HL-60/S4 (cell line): ENCODE results near the gene KRTAP10-7.
"Not testable (repeated sequence)": the region's sequence is repeated elsewhere in the genome, so short reads cannot be mapped to it uniquely, and the experiment has no call there.

Source experiments
- in situ Hi-C: fragments of 300-500 bp; cut with MboI; formaldehyde crosslinking; loops from 2 replicates; pipeline ENCODE4 v1.14.3; 2022; ENCODE audit warnings: low sequenced_read_pairs

Gene KRTAP10-7

DNA sequence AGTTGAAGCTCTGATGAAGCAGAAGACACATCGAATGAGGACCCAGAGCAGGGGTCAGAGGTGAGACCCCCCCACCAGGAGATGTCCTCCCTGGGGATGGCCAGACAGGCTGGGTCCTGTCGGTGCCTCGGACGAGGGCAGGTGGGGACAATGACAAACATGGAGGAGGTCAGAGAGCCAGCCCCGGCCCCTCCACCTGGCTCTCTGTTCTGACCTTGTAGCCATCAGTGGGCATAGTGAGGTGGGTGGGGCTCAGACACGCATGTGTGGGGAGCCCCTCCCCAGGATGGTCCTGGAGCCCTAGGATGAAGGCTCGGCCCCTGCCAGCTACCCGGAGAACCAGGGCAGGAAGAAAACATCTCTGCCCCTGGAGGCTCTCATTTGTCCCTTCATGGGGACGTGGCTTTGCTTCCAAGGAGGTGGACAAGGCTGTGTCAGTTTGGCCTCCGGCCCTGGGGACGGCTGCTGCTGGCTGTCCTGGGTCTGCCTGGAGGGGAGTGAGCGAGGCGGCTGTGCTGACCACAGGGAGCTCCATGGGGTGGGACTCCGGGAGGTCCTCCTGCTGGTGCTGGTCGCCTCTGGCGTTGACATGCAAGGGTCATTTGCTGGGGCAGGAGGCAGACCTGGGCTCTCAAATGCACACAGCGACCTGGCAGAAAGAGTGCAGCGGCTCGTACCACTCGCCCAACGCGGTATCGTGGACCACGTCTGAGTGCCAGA lies 10.7 kb upstream of the KRTAP10-7 start:
- in situ Hi-C loops, result no loop called here

- in situ Hi-C loops, result no loop called here
These were observed 10.1 kb upstream of the KRTAP10-7 start for GRCh38 chr21:44590311-44590721.

- in situ Hi-C loops, result not testable (repeated sequence)
These were observed 9.2 kb upstream of the KRTAP10-7 start for GRCh38 chr21:44590897-44591800.

DNA sequence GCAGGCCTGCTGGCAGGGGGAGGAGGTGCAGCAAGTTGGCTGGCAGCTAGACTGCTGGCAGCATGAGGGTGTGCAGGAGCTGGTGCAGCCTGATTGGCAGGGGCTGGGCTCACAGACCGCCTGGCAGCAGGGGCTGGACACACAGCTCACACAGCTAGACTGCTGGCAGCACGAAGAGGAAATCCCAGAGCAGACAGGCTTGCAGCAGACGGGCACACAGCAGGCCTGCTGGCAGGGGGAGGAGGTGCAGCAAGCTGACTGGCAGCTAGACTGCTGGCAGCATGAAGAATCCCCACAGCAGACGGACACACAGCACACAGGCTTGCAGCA lies 8.6 kb upstream of the KRTAP10-7 start:
- in situ Hi-C loops, result not testable (repeated sequence)

GRCh38 chr21:44592446-44593311 lies 7.7 kb upstream of the KRTAP10-7 start, which contains the start of gene KRTAP10-6:
Gene KRTAP10-6 (minus strand): TSS chr21:44592505. CDS start chr21:44592484, 21 bp downstream.
- in situ Hi-C loops, result no loop called here

DNA sequence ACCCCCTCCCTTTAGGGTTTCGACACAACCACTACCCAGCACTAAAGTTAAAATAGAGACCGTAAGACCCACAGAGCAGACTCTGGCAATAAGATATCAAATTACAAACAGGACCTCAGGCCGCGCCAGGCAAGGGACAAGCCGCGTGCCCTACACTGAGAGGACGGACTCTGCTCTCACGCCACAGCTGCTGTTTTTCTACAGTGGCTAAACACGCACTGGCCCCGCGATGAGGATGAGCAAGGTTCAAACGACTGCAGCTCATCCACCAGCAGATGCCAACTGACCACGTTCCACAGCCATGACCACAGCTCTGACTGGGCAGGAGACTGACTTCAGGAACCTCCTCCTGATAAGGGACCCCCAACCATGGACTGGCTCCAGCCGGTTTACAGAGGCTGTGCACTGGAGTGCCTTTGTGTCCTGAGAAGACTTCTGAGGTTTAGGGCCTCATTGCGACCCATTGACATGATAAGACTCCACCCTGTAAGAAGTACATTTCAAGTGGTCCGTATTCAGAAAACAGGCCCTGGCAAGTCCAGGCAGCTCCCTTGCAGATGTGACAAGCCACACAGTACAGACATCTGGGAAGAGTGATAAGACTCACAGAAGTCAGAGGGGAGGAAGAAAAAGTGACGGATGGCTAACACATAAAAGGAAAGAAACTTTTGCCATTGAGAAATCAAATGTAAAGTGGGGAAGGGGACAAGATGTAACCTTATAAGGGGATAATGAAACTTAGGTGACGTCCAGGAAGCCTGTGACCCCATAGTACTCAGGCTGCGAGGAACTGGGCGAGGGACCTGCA lies 6.6 kb upstream of the KRTAP10-7 start:
- in situ Hi-C loops, result no loop called here

DNA sequence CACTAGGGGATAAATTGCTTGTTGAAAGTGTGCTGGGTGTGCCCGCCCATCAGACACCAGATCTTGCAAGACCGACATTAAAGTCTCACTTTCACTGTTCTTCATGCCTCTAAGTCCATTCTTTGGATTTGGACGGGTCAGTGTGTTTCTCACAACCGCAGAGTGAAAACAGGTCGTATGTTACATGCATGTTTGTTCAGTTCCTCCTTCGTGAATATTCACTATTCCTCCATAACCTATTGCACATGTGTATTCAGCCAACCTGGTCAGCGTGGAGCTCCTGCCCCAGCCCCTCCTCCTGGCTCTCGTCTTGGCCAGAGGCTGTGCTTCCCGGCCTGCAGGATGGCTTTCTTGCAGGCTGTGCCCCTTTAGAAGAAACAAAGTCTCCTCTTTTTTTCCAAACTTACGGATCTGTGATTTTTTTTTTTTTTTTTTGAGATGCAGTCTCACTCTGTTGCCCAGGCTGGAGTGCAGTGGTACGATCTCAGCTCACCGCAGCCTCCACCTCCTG lies 5.9 kb upstream of the KRTAP10-7 start:
- in situ Hi-C loops, result no loop called here

DNA sequence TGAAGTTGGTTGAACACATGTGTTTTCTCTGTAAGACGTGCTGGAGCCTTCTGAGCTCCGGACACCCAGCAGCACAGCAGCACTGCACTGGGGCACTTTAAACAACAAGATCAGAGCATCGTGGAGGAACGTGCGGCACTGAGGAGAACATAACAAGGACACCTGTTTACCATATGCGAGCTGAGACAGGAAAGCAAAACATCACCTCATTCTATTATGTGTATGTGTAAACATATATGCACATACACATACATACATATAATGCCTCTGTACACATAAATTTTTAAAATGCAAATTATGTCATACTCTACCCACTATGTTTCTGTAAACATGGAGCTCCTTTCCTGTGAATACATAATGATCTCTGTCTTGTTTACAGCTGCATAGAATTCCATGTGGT lies 4.9 kb upstream of the KRTAP10-7 start:
- in situ Hi-C loops, result no loop called here

DNA sequence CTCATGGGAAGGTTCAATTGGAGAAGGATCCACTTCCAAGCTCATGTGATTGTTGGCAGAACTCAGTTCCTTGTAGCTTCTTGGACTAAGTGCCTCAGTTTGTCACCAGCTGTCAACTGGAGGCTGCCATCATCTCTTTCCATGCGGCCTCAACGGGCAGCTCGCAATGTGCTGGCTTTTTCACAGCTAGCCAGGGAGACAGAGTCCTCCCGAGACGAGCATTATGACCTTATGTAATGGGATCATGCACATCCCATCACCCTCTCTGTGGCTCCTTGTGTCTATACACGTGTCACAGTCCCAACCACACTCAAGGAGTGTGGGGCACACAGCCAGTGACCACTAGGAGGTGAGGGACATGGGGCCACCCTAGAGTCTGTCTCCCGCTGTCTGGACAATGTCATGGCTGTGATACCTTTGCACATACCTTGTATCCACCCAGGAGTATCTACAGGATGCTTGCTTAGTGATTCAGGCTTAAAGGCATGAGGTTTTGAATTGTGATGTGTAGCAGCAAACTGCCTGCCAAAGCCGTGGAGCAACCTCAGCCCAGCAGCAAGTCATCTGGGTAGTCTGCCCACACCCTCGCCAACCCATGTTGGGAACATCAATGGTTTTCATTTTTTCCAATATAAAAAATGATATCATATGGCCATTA lies 4.2 kb upstream of the KRTAP10-7 start:
- in situ Hi-C loops, result no loop called here

DNA sequence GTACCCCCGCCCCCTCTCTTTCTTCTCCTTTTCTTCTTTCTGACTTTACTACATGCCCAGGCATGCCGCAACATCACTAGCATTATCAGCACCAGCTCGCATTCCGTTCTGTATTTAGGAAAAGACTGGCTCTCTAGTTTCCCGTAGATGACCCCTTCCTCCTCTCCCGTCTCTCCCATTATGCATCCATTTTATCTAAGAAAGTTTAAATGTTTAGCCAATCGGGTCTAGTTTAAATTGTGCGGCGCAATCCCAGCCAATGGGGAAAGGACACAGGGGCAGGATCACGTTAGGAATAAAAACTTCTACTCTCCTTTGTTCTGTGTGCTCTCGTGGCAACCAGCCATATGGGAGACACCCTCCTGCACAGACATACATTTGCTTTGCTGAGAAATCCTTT lies 2.3 kb upstream of the KRTAP10-7 start:
- in situ Hi-C loops, result no loop called here

DNA sequence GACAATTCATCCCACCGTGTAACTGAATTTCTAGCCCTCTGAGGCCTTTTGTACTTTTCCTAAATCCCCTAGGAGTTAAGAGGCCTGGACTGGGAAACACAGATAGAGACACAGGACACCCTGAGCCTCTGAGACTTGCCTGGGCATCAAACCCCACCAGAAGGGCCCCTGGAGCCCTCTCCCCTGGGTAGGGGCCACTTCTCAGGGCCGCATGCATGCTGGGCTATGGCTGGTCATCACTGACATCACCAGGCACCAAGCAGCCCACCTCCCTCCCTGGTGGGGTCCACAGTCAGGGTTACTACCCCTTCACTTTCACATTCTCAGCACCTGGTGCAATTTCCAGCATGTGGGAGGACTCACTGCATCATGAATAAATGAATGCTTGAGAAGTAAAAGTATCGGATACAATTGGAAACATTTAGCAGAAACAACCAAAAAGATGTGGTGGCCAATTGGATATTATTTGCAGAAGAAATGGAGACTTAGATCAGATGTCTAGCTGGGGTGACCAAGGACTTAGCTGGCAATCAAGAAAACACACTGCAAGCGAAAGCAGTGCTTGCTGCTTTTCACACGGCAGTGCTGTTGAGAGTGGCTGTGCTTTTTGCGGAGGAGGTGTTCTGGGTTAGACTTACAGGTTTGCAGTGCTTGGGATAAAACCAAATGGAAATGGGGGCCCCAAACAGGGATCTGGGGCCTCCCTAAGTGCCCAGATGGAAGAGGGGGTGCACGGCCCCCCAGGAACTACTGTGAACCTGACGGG lies 950 bp upstream of the KRTAP10-7 start:
- in situ Hi-C loops, result no loop called here

DNA sequence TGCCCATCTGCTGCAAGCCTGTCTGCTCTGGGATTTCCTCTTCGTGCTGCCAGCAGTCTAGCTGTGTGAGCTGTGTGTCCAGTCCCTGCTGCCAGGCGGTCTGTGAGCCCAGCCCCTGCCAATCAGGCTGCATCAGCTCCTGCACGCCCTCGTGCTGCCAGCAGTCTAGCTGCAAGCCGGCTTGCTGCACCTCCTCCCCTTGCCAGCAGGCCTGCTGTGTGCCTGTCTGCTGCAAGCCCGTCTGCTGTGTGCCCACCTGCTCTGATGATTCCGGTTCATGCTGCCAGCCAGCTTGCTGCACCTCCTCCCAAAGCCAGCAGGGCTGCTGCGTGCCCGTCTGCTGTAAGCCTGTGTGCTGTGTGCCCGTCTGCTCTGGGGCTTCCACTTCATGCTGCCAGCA lies 694 bp downstream of the KRTAP10-7 start:
- in situ Hi-C loops, result not testable (repeated sequence)

DNA sequence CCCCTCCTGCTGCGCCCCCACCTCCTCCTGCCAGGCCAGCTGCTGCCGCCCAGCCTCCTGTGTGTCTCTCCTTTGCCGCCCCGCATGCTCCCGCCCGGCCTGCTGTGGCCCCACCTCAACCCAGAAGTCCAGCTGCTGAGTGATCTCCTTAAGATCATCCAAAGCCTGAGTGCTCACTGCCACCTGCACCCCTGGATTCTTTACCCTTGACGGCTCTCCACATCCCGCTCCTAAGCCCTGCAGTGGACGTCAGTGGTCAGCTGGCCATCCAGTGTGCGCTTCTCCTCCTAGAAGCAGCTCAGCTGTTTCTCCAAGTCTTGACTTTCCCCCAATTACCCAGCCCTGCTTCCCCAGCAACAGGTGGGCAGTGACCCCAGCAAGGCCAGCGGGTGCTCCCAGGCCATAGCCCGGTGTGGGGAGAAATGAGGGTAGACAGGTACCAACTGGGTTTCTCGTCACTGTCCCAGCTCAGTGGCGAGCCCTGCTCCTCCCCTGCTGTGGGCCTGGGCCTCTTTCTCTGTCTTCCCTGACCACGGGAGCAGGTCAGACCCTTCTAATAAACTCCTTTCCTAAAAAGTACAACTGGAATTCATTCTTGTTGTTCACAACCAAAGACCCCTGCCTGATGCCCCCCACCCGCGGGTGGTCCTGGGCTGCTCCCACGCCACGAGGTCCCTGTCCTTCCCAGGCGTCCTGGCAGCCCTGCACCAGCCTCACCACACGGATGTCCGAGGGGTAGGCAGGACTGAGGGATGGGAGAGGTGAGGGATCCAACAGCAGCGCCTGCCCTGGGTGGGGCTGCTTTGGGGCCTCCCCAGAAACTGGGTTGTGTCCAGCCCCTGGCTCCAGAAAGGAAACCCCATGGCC lies 1.4 kb downstream of the KRTAP10-7 start:
- in situ Hi-C loops, result no loop called here

DNA sequence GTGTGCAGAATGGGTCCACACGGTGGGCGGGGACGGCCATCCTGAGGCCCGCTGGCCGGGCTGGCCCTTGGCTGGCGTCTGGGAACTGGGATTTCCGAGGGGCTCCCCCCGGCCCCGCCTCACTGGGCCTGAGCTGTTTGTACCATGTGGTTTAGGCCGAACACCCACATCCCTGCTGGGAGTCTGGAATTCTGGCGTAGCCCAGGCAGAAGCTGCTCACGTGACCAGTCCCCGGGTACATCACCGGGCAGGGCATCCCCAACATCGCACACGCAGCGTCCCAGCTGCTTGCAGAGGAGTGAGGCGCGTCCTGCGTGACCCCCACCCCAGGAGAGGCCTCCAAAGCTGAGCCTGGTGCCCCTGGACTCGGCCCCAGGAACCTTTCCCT lies 2.1 kb downstream of the KRTAP10-7 start:
- in situ Hi-C loops, result no loop called here

GRCh38 chr21:44603109-44603875 lies 2.9 kb downstream of the KRTAP10-7 start:
- in situ Hi-C loops, result no loop called here

GRCh38 chr21:44603911-44604310 lies 3.5 kb downstream of the KRTAP10-7 start:
- in situ Hi-C loops, result no loop called here

GRCh38 chr21:44606495-44606894 lies 6.1 kb downstream of the KRTAP10-7 start:
- in situ Hi-C loops, result no loop called here
